NCI-H526 (cell line): Measurements from ENCODE around the gene ALLC.
"Not testable (repeated sequence)": the region's sequence is repeated elsewhere in the genome, so short reads cannot be mapped to it uniquely, and the experiment has no call there.

Experiments used
- DNase-seq, 2 experiments: peaks; one replicate each; lab custom pipeline; 2025; lab: John Stamatoyannopoulos, UW

The ALLC gene

DNA sequence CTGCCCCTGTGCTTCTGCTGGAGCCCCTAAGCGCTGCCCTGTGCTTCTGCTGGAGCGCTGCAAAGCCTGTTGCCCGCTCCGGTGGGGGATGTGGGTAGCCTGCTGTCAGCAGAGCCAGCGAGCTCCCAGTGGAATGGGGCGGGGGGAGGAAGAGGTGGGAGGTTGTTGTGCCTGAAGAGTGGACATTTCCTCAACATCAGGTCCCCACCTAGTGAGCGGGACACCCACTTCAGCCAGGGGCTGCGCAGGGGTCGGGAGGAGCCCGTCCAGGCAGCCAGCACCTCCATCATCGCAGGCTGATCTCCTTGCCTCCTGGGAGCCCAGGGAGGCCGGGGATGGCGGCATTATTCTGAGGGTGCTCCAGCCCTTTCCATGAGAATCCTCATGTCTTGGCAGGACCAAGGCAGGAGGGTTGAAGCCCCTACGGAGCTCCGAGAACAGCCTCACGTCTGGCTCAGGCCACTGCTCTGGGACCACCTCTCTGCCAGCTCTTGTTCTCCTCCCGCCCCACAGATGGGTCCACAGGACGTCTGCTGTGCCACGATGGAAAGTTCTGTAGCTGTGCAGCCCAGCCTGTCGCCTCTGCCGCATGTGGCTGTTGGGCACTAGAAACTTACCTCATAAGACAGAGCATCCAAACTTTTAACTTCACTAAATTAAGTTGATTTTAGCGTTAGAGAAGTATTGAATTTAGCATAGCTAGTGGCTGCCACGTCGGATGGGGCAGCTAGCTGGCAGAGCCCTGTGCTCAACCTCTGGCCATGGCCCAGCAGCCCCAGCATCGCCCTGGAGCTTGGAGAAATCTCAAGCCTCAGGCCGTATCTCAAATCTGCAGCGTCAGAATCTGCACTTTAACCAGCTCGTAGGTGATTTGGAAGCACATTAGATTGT, 1.9 kb upstream of the ALLC start:
- DNase-seq, result no peak

DNA sequence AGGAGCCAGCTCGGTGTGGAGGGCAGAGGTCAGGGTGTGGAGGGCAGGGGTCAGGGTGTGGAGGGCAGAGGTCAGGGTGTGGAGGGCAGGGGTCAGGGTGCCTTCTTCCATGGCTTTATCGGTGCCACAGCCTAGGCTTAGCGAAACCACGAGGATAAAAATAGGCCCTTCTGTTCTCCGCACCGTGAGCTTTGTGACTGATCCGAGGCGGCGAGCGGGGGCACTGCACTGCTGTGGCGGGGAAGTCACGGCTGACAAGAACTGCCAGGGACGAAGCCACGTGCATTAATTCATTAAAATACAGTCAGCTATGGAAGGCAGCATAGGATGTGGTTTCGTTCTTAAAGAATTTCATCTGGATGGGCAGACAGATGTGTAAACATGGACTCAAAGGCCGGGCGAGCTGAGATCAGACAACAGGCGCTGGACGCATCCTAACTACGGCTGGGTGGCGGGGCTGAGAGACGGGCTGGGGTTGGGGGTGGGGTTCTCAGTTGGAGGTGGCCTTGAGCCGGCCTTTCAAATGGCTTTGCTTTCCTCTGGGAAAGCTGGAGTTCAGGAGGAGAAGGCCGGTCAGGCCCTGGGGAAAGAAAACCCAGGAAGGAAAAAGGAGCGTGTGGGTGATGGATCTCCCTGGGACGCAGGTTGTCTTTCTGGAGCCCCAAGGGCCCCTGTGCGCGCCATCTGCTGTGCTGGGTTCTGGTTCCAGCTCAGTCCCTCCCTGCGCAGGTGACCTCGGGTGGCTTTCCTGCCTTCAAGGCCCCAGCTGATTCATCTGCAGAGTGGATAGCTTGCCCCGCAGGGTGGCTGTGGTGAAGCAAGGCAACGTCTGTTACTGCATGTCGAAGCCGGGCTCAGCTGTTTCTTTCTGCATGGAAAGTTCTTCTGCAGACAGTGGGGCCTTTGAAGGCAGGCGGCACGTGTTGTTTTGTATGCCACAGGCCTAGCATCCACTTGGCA, 958 bp upstream of the ALLC start:
- no peak for DNase-seq

DNA sequence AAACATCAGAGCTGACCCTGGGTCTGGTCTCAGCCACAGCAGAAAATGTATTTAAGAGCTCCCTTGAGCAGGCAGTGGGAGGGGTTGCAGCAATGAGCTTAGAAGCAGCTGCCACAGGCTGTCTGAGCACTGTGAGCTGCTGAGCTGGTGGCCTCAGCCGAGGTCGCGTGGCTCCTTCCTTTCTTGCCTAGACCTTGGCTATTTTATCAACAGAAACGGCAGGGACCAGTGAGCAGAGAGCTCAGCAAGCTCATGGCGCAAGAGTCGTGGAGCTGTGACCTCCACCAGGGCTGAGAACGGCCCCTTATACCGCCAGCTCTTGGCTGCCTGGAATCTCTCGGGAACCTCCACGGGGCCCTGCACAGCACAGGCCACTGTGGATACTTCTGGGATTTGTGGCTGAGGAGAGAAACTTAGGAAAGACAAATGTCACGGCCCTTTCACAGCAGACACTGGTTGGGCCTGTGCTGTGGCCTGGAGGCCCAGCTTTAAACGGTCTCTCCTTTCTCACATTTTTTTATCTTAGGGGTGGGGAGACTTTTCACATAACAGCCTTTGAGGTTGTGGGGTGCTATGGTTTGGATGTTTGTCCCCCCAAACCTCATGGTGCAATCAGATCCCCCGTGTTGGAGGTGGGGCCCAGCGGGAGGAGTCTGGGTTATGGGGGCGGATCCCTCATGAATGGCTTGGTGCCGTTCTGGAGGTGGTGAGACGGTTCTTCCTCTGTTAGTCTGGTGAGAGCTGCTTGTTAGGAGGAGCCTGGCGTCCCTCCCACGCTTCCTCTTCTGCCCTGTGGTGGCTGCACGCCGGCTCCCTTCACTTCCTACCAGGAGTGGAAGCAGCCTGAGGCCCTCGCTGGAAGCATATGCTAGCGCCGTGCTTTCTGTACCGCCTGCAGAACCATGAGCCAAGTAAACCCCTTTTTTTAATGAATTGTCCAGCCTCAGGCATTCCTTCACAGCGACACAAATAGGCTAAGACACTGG, 1.7 kb downstream of the ALLC start:
- DNase-seq, result no peak

DNA sequence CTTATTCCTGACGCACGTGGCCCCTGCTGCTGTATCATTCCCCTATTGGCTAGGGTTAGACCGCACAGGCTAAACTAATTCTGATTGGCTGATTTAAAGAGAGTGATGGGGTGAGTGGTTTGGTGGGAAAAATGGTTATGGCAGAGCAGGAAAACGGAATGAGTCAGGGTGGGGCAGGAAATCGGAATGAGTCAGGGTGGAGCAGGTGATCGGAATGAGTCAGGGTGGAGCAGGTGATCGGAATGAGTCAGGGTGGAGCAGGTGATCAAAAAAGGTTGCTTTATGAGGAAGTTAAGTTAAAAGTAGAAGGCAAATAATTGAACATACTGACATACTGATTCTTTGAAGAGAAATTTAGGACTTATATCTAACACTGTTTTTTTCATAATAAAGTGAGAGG, 2.6 kb downstream of the ALLC start:
- not testable (repeated sequence) for DNase-seq

DNA sequence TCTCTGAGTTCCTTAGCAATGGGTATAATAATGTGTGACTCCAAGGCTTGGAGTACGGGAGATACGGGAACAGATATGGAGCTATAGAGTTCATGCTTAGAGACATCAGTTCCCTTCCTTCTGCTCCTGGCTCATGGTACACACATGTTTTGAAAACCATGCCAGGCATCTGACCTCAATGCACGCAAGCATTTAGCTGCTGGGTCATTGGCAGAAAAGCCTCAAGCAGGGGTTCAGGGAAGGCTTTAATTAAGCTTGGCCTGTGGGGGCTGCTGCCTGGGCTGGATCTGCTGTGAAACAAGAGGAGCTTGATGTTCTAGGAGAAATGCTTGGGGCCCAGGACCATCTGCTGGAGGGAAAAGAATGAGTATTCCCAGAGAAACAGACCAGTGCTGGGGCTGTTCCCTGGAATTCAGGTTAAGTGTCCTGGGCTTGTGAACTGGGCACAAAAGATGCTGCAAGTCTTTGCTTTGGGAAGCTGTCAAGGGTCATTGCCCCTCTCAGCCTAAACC, 3.2 kb downstream of the ALLC start:
- no peak for DNase-seq

DNA sequence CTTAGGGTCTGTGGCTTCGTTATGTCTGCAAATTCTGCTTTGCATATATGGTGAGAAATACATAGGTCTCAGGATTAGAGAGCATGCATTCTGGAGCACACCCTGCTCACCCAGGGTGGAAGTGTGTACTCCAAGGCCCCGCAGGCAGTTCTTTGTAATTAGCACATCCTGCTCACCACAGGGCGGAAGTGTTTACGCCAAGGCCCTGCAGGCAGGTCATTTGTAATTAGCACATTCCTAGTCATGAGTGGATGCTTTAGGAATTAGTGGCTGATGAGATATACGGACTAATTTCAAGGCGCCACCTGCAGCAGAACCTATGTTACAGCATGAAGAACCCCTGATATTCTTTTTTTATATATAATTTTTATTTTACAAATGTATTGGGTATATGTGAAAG, 4.2 kb downstream of the ALLC start:
- no peak for DNase-seq

DNA sequence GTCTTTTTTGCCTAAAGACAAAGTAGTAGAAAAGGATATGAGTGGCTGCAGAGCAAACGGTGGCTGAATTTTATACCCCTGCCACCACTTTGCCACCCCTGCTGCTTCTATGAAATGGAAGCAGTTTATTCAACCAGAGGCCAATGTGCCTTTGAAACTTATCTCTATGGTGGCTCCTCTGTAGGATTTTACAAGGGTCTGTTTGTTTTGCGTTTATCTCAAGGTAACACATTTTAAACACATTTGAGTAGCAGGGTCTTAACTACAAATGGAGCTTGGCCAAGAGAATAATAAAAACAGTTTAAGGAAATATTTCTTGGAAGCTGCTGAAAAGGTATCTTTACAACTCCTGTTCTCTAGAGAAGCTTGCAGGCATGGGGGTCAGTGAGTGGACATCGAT, 6.1 kb downstream of the ALLC start:
- no peak for DNase-seq

DNA sequence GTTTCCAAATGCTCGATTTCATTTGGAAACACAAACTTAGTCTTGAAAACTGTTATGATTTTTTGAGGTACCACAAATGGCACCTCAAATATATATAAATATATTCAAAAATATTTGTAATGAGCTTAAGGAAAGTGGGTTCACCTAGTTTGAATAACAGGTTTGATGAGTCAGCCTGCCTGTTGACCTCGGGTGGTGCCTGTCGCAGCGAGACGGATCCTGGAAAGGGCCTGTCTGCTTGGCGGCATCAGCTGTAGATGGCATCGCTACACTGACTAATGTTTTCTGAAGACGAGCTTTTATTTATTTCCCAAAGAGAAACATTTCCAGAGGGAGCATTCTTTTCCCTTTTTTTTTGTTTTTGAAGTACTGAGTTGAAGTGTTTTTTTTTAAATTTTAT, 6.9 kb downstream of the ALLC start:
- DNase-seq, result no peak

DNA sequence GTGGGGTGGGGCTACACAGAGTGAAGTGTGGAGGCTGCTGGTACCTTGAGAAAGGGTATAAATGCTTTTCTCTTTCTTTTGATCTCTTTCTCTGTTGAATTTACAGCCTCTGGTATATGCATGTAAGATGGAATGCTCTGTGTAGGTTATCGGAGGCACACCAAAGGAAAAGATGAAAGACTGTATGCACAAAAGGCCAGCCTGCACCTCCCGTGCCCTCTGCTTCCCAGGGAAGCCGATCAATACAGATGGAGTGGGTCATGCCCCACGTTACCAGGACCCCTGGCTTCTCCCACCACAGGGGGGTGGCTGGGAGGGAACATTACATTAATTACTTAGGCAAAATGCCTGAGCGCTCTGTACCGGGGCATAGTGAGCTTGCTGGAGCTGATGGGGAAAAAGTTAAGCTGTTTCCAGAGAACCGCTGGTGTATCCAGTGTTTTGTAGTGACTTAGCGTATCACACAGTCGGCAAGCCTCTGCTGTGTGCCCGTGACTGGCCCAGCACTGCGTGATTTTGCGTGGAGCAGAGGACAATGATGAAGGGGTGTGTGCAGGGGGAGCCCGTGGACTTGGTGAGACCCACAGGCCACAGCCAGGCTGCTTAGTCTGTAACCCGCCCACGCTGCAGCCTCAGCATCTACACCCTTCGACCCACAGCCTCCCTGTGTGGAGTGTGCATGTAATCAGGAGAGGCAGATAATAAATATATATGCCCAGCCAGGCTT, 8.0 kb downstream of the ALLC start:
- no peak for DNase-seq

DNA sequence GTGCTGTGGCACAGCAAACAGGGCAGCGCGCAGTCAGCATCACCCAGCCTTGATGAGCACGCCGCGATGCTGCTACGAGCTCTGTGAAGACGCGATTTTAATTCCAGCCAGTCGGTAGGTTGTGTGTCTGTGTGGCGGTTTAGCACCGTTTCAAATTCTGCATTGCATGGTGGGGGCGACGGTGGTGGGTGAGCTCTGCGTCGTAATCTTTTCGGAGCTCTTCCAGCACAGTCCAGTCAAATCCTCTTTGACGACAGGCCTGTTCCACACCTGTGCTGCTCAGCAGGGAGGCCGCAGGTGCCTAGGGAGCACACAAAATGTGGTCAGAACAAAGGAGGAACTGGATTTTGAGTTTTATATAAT, 8.6 kb downstream of the ALLC start:
- DNase-seq, result no peak

DNA sequence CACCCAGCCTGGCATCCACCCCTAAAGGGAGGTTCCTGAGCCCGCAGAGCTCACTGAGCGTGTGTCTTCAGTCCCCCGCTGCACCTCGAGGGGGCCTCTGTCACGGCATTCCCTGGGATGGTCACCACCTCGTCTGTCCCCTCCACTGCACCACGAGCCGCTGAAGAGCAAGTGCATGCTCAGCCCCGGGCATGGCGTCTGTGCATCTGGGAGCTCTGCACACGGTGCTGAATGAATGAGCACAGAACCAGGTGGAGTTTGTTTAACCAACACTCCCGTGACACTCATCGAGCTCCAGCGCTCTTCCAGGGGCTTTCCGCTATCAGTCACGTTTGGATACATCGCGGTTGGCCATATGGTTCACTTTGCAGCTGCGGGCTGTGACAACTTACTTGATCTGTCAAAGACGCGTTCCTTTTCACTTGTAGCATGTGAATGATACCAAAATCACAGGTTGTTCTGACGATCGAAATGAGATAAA, 9.2 kb downstream of the ALLC start:
- DNase-seq, result peak in 1 of 2 experiments; percentile 50

DNA sequence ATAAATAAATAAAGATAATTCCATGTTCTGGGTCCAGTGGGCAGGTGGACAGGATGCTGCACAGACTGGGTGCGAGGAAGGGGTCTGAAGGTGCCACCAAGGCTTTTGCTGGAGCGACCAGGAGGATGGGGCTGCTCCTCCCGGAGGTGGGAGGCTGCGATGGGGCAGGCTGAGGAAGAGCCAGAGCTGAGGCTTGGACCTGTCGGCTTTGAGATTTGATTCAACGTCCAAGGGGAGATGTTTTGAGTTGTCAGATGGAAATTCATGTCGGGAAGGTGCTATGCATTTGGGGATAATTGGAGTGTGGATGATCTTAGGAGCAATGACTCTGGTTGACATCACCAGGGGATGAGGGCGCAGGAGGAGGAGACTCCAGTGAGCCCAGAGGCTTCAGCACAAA, 11.7 kb downstream of the ALLC start:
- no peak for DNase-seq

DNA sequence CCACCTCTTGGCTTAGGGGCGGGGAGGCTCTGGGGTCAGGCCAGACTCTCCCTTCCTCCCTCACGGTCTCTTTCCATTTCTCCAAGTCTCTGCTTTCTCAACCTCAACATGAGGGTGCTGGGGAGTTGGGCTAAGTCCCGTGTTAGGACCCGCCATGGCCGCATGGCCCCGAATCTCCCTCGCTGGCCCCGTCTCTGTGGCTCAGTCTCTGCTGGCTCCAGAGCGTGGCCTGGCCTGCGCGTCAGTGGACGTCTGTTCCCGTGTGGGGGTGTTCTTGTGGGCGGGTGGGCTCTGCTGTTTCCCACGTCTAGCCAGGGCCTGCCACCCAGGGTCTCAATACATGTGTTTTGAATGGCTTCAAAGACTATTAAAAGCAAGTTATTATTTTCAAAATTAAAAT, 12.4 kb downstream of the ALLC start:
- DNase-seq, result no peak

DNA sequence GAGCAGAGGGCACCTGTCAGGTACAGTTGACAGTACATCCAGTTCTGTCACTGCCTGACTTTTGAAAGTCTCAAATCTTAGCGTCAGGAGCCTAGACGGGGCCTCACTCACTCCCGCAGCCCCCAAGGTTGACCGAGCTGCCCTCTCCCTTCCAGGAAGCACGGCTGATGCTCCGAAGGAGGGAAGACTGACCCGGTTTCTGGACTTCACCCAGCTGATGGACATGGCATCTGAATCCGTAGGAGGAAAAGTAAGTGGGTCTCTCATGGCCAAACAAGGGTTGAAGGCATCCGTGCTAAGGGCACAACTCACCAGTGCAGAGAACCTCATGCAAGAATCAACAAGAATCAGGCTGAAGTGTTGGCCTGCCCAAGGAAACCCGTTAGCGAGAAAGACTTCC, 12.9 kb downstream of the ALLC start:
- DNase-seq, result no peak

DNA sequence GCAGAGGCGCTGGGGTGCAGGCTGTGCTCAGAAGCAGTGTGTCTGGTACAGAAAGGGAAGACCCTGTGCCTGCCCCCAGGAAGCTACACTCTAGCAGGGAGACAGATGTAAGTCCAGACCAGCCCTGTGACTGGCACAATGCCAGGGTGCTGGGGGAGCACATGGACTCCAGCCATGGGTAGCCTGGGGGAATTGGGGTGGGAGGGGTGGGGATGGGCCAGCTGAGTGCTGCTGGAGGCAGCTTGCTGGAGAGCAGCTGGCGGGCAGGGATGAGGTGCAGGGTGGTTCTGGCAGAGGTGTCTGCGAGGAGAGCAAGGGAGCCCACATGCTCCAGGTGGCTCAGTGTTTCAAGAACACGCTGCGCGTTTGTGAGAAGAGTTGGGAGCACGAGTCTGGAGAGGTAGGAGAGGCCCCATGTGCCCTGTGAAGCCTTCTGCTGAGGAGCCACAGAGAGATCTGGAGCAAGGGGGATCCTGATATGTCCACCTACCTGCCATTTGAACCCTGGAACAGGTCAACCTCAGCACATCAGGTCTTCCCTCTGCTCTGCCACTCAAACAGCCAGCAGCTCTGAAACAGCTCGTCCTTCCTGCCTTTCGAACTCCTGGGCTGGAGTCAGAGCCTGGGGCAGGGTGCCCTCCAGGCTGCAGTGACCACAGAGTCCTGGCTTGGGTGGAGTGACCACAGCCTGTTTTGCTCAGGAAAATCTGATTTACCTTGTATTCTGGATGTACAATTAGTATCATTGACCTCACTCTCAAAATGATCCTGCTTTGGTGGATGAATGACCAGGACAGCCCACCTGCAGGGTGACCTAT, 15.1 kb downstream of the ALLC start:
- no peak for DNase-seq

DNA sequence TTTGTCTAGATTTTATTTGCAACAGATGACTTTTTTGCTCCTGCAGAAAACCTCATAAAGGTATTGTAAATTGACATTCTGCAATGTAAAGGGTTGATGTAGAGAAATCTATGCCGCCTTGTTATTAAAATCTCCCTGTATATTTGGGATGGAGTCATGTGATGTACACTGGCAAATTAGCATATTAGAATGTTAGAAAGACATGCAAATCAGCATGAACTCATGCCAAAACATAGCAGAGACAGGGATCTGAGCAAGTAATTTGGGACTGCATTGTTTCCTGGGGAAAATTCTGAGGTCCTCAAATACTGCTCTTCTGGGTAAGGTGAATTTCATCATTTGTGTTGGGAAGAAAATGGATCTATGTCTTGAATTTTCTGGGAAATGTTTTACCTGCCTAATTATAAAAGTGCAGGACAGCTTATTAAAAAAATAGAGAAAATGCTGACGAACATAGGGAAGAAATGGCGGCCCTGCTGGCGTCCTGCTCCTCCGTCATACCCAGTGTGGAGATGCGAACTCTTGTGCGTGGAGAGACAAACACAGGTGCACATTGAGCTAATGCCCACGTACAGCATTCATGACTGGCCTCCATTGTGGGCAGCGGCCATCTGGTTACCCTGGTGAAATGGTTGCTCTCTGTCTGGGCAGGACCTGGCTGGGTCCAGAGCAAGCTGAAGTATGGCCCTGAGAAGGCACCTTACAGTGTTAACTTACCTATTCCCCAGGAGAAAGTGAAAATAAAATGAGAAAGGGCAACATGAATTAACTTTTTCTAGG, 16.3 kb downstream of the ALLC start:
- DNase-seq, result no peak

DNA sequence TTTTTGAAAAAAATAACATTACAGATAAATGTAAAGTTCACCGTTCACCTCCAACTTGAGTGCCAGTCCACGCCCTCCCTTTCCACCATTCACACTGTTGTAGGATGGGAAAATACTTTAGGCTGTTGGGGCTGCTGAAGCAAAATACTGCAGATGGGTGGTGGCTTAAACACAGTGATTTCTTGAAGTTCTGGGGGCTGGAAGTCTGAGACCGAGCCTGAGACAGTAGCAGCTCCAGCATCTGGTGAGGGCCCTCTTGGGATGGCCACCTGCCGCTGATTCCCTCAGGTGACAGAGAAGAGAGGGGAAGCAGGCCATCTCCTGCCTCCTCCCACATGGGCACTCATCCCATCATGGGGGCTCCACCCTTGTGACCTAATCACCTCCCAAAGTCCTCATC, 17.7 kb downstream of the ALLC start:
- DNase-seq, result no peak

DNA sequence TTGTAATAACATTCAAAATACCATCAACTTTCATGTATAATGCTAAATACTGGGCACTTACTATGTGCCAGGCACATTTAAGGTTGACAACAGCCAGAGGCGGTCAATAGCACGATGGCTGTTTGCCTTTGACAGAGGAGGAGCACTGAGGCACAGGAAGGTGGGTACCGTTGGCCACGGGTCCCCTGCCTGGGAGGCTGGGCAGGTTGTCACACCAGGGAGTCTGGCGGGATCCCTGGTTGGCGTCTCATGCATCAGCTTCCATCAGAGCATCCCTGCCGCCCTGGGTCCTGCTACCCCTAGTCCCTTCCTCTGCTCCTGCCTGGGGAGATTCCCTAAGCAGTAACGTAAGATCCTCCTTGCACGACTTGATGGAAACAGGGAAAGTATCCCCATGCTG, 19.4 kb downstream of the ALLC start:
- no peak for DNase-seq

DNA sequence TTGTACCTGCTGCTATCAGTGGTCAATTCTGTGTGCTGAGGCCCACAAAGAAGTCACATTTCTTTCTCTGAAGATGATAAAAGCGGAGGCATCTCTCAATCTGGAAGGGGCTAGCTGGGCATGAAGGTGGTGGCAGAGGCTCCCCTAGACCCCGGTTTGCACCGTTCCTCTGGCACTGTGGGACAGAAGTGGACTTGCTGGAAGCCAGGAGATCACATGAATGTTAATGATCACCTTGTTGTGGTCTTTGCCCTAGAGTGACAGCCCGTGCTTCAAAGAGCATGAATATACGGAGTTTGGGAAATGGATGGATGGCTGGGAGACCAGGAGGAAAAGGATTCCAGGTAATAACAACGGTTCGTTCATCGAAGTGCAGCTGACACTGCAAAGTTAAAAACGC, 20.2 kb downstream of the ALLC start:
- no peak for DNase-seq
